Kidney epithelial cell (primary cell): Measurements from ENCODE around the gene LHCGR. TPM values are rescaled to one million over a fixed set of nuclear protein-coding genes. Genes with fewer than 3 reads are reported as not detected.

ENCODE experiments used
- DNase-seq: peaks from one replicate; pipeline ENCODE4 v3.0.0-alpha.2; 2010; ENCODE audit warnings: low read depth
- H3K27me3 ChIP-seq: 2 replicates; pipeline ENCODE4 v1.6.0; 2011; ENCODE audit warnings: low read length; ENCODE audit not compliant: control insufficient read depth, insufficient read depth
- H3K36me3 ChIP-seq: 2 replicates; pipeline ENCODE4 v1.5.1; 2011; ENCODE audit warnings: low read length; ENCODE audit not compliant: control insufficient read depth, insufficient read depth
- H3K4me3 ChIP-seq: 2 replicates; pipeline ENCODE4 v1.5.1; 2011; ENCODE audit warnings: low read depth, mild to moderate bottlenecking, control low read depth, low read length
- CTCF ChIP-seq: IDR thresholded peaks from 2 replicates; pipeline ENCODE4 v1.5.1; 2011; ENCODE audit warnings: mild to moderate bottlenecking, moderate library complexity, low read length, control low read depth, inconsistent platforms; ENCODE audit not compliant: insufficient read depth, poor library complexity, severe bottlenecking
- total RNA-seq: library from RNA; depleted of rRNA; stranded (reverse); fragments of >200 nt; gene quantifications from 2 replicates; pipeline ENCODE4 v1.2.3, GENCODE V29; 2015

LHCGR gene
- total RNA-seq, 1 donor from 2014 or later = not detected

DNA sequence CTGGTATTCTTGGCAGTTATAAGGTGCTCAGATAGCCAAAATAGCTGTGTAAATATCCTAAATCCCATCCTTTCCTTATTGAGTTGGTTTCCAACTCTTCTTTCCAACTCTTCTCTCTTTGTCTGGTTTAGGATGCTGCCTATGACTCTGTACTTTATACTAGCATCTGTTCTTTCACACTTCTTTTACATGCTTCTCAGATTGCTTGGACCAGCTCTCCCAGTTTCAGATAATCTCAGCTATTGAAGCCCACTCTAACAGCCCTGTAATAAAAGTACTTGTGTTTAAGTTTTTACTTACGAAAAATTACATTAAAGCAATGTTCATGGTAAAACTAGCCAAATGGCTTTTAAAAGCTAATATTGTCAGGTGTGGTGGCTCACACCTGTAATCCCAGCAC lies 14.7 kb upstream of the LHCGR start:
- DNase-seq = no peak
- no peaks in the 10 kb centered on the region for H3K27me3 ChIP-seq
- no peak overlapping the region for H3K4me3 ChIP-seq
- no peak for TF ChIP-seq CTCF
- H3K36me3 ChIP-seq = no peaks in the 10 kb centered on the region

DNA sequence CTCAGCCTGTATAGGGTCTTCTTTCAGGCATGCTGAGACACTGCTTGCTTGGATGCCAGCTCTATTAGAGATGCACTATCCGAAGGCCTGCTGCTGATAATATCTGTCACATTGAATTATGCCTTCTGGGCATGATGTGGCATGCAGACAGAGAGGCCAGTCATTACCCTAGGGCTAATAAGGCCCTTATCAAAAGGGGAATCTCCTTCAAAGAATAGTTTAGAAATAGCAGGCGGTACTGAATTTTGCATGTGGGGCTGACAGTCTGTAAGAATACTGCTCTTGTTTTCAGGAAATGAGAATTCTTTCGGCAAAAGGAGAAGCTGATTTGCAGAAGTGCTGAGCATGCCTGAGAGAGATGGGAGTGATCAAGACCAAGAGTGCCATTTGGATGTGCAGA lies 13.1 kb upstream of the LHCGR start:
- no peak for TF ChIP-seq CTCF
- no peak for DNase-seq
- Histone ChIP-seq H3K36me3 (no peaks in the 10 kb centered on the region), H3K27me3 (no peaks in the 10 kb centered on the region), H3K4me3 (no peak overlapping the region)

DNA sequence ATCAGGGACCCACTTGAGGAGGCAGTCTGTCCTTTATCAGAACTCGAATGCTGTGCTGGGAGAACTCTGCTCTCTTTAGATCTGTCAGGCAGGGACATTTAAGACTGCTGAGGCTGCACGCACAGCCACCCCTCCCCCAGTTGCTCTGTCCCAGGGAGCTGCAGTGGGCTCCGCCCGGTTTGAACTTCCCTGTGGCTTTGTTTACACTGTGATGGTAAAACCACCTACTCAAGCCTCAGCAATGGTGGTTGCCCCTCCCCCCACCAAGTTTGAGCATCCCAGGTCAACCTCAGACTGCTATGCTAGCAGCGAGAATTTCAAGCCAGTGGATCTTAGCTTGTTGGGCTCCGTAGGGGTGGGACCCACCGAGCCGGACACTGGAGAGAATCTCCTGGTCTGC lies 11.8 kb upstream of the LHCGR start:
- H3K27me3 ChIP-seq = no peaks in the 10 kb centered on the region
- no peak overlapping the region for H3K4me3 ChIP-seq
- no peaks in the 10 kb centered on the region for H3K36me3 ChIP-seq
- TF ChIP-seq CTCF = no peak
- no peak for DNase-seq

GRCh38 chr2:48760826-48761225 lies 5.3 kb upstream of the LHCGR start:
- H3K27me3 ChIP-seq = peaks cover 1% of the 10 kb centered on the region
- TF ChIP-seq CTCF = no peak
- H3K36me3 ChIP-seq = no peaks in the 10 kb centered on the region
- H3K4me3 ChIP-seq = no peak overlapping the region
- no peak for DNase-seq

DNA sequence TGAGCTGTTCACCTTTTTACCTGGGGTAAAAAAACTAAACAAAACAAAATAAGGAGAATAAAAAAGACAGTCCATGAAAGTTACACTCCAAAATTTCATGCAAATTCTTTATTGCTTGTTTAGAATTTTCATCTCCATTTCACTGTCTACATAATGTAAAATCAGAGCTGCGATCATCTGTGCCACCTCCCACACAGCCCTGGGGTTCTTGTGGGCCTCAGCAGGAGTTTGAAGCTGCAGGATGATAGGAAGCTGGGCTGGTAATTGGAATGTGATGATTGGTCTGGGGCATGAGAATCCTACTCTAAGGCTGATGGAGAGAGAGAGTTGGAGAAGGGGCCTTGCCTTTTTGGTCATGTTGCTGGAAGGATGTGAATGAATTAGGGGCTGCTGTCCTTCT lies 4.2 kb upstream of the LHCGR start:
- no peaks in the 10 kb centered on the region for H3K36me3 ChIP-seq
- no peak for DNase-seq
- no peak for TF ChIP-seq CTCF
- no peak overlapping the region for H3K4me3 ChIP-seq
- peaks cover 12% of the 10 kb centered on the region for H3K27me3 ChIP-seq

GRCh38 chr2:48756289-48756688 lies 765 bp upstream of the LHCGR start:
- no peaks in the 10 kb centered on the region for H3K36me3 ChIP-seq
- no peak for DNase-seq
- H3K27me3 ChIP-seq = peaks cover 13% of the 10 kb centered on the region
- no peak overlapping the region for H3K4me3 ChIP-seq
- no peak for TF ChIP-seq CTCF
